ENCODE measurements around the gene PPP1R3G. TPM values are rescaled to one million over a fixed set of nuclear protein-coding genes. Genes with fewer than 3 reads are reported as not detected.

PPP1R3G gene
- polyA plus RNA-seq, 2 of the 4 experiments (the other 2 are of a cell fraction): 0.21 to 0.72 TPM

- no peak overlapping the region for H3K4me3 ChIP-seq
- peaks cover 28% of the 10 kb centered on the region for H3K4me1 ChIP-seq
- H3K27ac ChIP-seq: no peak overlapping the region
- CTCF ChIA-PET: no interaction called here
- no peak for TF ChIP-seq MAX (IDR thresholded peaks at IDR 0.05)
- TF ChIP-seq CEBPB (IDR thresholded peaks at IDR 0.05): no peak
- TF ChIP-seq ZC3H11A (IDR thresholded peaks at IDR 0.05): no peak
- no peak for TF ChIP-seq KDM5A (IDR thresholded peaks at IDR 0.05)
- TF ChIP-seq FOXS1 (CRISPR knock-in tag; IDR thresholded peaks at IDR 0.05): no peak
- TF ChIP-seq REST (IDR thresholded peaks at IDR 0.05): no peak
- TF ChIP-seq EHF (CRISPR knock-in tag; IDR thresholded peaks at IDR 0.05): no peak
- TF ChIP-seq PBX3 (IDR thresholded peaks at IDR 0.05): no peak
- no peak for TF ChIP-seq CBX2 (IDR thresholded peaks at IDR 0.05; ENCODE audit: borderline replicate concordance, low read depth)
- no peak for TF ChIP-seq FOSB (CRISPR knock-in tag; IDR thresholded peaks at IDR 0.05)
- TF ChIP-seq USF2 (IDR thresholded peaks at IDR 0.05): no peak
- DNase-seq (ENCODE audit: low read depth in 1 of 2, low spot score in 1 of 2): no peak
- 95% methylated on average over 4 of the region's 6 CpGs for WGBS (ENCODE audit: missing lambda C conversion rate)
- FAIRE-seq: no peak
- no peaks in the 10 kb centered on the region for H3K9me3 ChIP-seq
- no peak for ATAC-seq
- POLR2A ChIA-PET: no interaction called here
- H3K4me2 ChIP-seq: no peak overlapping the region
These were observed 36.3 kb downstream of the PPP1R3G start for GRCh38 chr6:5121479-5121878.

- TF ChIP-seq HDAC2 (IDR thresholded peaks at IDR 0.05) (no peak), TP53 (CRISPR knock-in tag; IDR thresholded peaks at IDR 0.05) (no peak), CEBPB (IDR thresholded peaks at IDR 0.05) (no peak), NPAS2 (CRISPR knock-in tag; IDR thresholded peaks at IDR 0.05; ENCODE audit: borderline replicate concordance) (no peak), HOXB5 (CRISPR knock-in tag; IDR thresholded peaks at IDR 0.05) (no peak), MAZ (IDR thresholded peaks at IDR 0.05; ENCODE audit: borderline replicate concordance, low read depth, low read length) (no peak), FOXS1 (CRISPR knock-in tag; IDR thresholded peaks at IDR 0.05) (no peak), KDM1A (IDR thresholded peaks at IDR 0.05; ENCODE audit: low read depth) (no peak), POLR2A (IDR thresholded peaks at IDR 0.05; ENCODE audit: low read length) (no peak), USF2 (IDR thresholded peaks at IDR 0.05) (no peak), CHD4 (IDR thresholded peaks at IDR 0.05; ENCODE audit: borderline replicate concordance) (no peak)
- H3K9me3 ChIP-seq: no peaks in the 10 kb centered on the region
- no peak for FAIRE-seq
- H3K27ac ChIP-seq: no peak overlapping the region
- peaks cover 25% of the 10 kb centered on the region for H3K4me1 ChIP-seq
- POLR2A ChIA-PET: no interaction called here
- no peak overlapping the region for H3K4me2 ChIP-seq
- 88% methylated on average over 7 of the region's 7 CpGs for WGBS (ENCODE audit: missing lambda C conversion rate)
- no peak for DNase-seq (ENCODE audit: low read depth in 1 of 2, low spot score in 1 of 2)
- no peak for ATAC-seq
- no peak overlapping the region for H3K4me3 ChIP-seq
- CTCF ChIA-PET: no interaction called here
These were observed 36.8 kb downstream of the PPP1R3G start for GRCh38 chr6:5121956-5122355.
